Neuronal stem cell (in vitro differentiated cells): ENCODE measurements around the gene PAEP.
"Not testable (repeated sequence)": the region's sequence is repeated elsewhere in the genome, so short reads cannot be mapped to it uniquely, and the experiment has no call there.

Source experiments
- DNase-seq: peaks from one replicate; pipeline ENCODE4 v3.0.0-alpha.2; 2013; ENCODE audit warnings: low spot score
- H2AFZ ChIP-seq: one replicate; pipeline ENCODE4 v1.6.1; 2013; ENCODE audit warnings: mild to moderate bottlenecking, low read length, inconsistent platforms
- H2AK5ac ChIP-seq: 2 replicates; pipeline ENCODE4 v1.6.1; 2013; ENCODE audit warnings: low read depth, mild to moderate bottlenecking, inconsistent platforms, low read length, moderate library complexity, mixed read lengths
- H2BK120ac ChIP-seq: 2 replicates; pipeline ENCODE4 v1.6.1; 2013; ENCODE audit warnings: low read depth, mild to moderate bottlenecking, inconsistent platforms, low read length, moderate library complexity, mixed read lengths
- H2BK12ac ChIP-seq: one replicate; pipeline ENCODE4 v1.6.1; 2013; ENCODE audit warnings: low read length, inconsistent platforms
- H2BK15ac ChIP-seq: 2 replicates; pipeline ENCODE4 v1.6.1; 2013; ENCODE audit warnings: mild to moderate bottlenecking, low read length, inconsistent platforms, mixed read lengths
- H2BK5ac ChIP-seq: one replicate; pipeline ENCODE4 v1.6.1; 2013; ENCODE audit warnings: inconsistent platforms, mild to moderate bottlenecking, low read length, moderate library complexity
- H3K14ac ChIP-seq: one replicate; pipeline ENCODE4 v1.6.1; 2013; ENCODE audit warnings: low read length, inconsistent platforms
- H3K18ac ChIP-seq: 2 replicates; pipeline ENCODE4 v1.6.1; 2013; ENCODE audit warnings: low read length, inconsistent platforms
- H3K23ac ChIP-seq: 2 replicates; pipeline ENCODE4 v1.6.1; 2013; ENCODE audit warnings: low read depth, mild to moderate bottlenecking, mixed read lengths, low read length, inconsistent platforms; ENCODE audit not compliant: poor library complexity
- H3K27ac ChIP-seq: replicated peaks from 3 replicates; pipeline ENCODE4 v1.5.1; 2013; ENCODE audit warnings: low read length, inconsistent platforms
- H3K27me3 ChIP-seq, 3 experiments: 2 replicates each; pipeline ENCODE4 v1.6.1; 2013; ENCODE audit warnings: low read length in 3 of 3, mild to moderate bottlenecking in 2 of 3, inconsistent platforms in 1 of 3, low read depth in 1 of 3, mixed read lengths in 1 of 3, moderate library complexity in 1 of 3; ENCODE audit not compliant: control insufficient read depth in 3 of 3, insufficient read depth in 3 of 3
- H3K36me3 ChIP-seq, 2 donors: replicated peaks in 1 of 2; 2 replicates each; pipeline ENCODE4 v1.6.1; 2013; ENCODE audit warnings: low read length in 2 of 2; ENCODE audit not compliant: control insufficient read depth in 2 of 2, insufficient read depth in 2 of 2
- H3K4ac ChIP-seq: 2 replicates; pipeline ENCODE4 v1.6.1; 2013; ENCODE audit warnings: inconsistent platforms, mild to moderate bottlenecking, low read length, moderate library complexity
- H3K4me1 ChIP-seq, 2 donors: 1 replicate in 1 of 2; 2 replicates in 1 of 2; pipeline ENCODE4 v1.6.1; 2013; ENCODE audit warnings: low read length in 2 of 2, low read depth in 1 of 2; ENCODE audit not compliant: control insufficient read depth in 2 of 2, insufficient read depth in 1 of 2
- H3K4me2 ChIP-seq: one replicate; pipeline ENCODE4 v1.6.1; 2013; ENCODE audit warnings: mild to moderate bottlenecking, low read length, inconsistent platforms; ENCODE audit not compliant: insufficient read depth, poor library complexity, severe bottlenecking
- H3K4me3 ChIP-seq, 2 donors: 2 replicates each; pipeline ENCODE4 v1.5.1; 2013; ENCODE audit warnings: low read length in 2 of 2, mild to moderate bottlenecking in 2 of 2, inconsistent platforms in 1 of 2, moderate library complexity in 1 of 2
- H3K79me1 ChIP-seq: one replicate; pipeline ENCODE4 v1.6.1; 2013; ENCODE audit warnings: low read depth, mild to moderate bottlenecking, inconsistent platforms, low read length, moderate library complexity
- H3K9ac ChIP-seq: one replicate; pipeline ENCODE4 v1.6.1; 2013; ENCODE audit warnings: mild to moderate bottlenecking, low read depth, low read length, inconsistent platforms; ENCODE audit not compliant: poor library complexity
- H3K9me3 ChIP-seq, 2 donors: replicated peaks in 1 of 2; 2 replicates each; pipeline versions ENCODE3 to v1.6.1; 2013; ENCODE audit warnings: low read length in 2 of 2, mild to moderate bottlenecking in 2 of 2, inconsistent platforms in 1 of 2, low read depth in 1 of 2, mixed read lengths in 1 of 2, moderate library complexity in 1 of 2; ENCODE audit not compliant: control insufficient read depth in 2 of 2, insufficient read depth in 1 of 2
- H4K8ac ChIP-seq: one replicate; pipeline ENCODE4 v1.6.1; 2013; ENCODE audit warnings: low read depth, mild to moderate bottlenecking, inconsistent platforms, low read length, moderate library complexity
- H4K91ac ChIP-seq: one replicate; pipeline ENCODE4 v1.6.1; 2013; ENCODE audit warnings: low read length, low read depth, mild to moderate bottlenecking, inconsistent platforms; ENCODE audit not compliant: poor library complexity
- WGBS, 2 donors: extraction: QIAGEN DNeasy Blood & Tissue Kit; methylation state at CpG; one replicate each; pipeline ENCODE4 v1.1.7; 2013; ENCODE audit warnings: missing lambda C conversion rate in 2 of 2, mixed read lengths in 1 of 2; ENCODE audit not compliant: insufficient read length in 2 of 2, insufficient replicate concordance in 1 of 2; ENCODE audit errors: extremely low coverage in 2 of 2; 5-methylcytosine and 5-hydroxymethylcytosine counted together

Gene PAEP

GRCh38 chr9:135531096-135531495, 30.5 kb upstream of the PAEP start:
- H3K14ac ChIP-seq, result no peak overlapping the region
- peaks cover 0 to 5% of the 10 kb centered on the region in 2 donors for H3K4me1 ChIP-seq
- peak overlapping the region in 1 of 2 donors; percentile 36 for H3K4me3 ChIP-seq
- no peak overlapping the region for H3K4me2 ChIP-seq
- H4K91ac ChIP-seq, result no peak overlapping the region
- no peak overlapping the region for H2AFZ ChIP-seq
- WGBS, 2 donors, result no CpG with 5 or more reads among the region's 10 CpGs
- no peak overlapping the region for H4K8ac ChIP-seq
- H3K79me1 ChIP-seq, result no peaks in the 10 kb centered on the region
- H2AK5ac ChIP-seq, result no peak overlapping the region
- no peak overlapping the region for H3K4ac ChIP-seq
- no peak for DNase-seq
- H2BK12ac ChIP-seq, result no peak overlapping the region
- peak overlapping the region; percentile 83 for H3K18ac ChIP-seq
- H3K9ac ChIP-seq, result peak overlapping the region; percentile 31
- no peaks in the 10 kb centered on the region for H3K36me3 ChIP-seq
- H3K27ac ChIP-seq, result no peak overlapping the region
- H2BK15ac ChIP-seq, result no peak overlapping the region
- no peak overlapping the region for H2BK120ac ChIP-seq
- peaks cover 0 to 16% (median 0%) of the 10 kb centered on the region in 3 experiments for H3K27me3 ChIP-seq
- H3K9me3 ChIP-seq, result no peaks in the 10 kb centered on the region
- H2BK5ac ChIP-seq, result no peak overlapping the region
- no peak overlapping the region for H3K23ac ChIP-seq

- DNase-seq, result no peak
- no CpG with 5 or more reads among the region's 3 CpGs for WGBS, 2 donors
- Histone ChIP-seq H3K4me1 (no peaks in the 10 kb centered on the region), H4K91ac (no peak overlapping the region), H3K18ac (no peak overlapping the region), H2BK15ac (no peak overlapping the region), H2AFZ (no peak overlapping the region), H2BK12ac (no peak overlapping the region), H3K14ac (no peak overlapping the region), H3K27me3 (peaks cover 0 to 16% (median 0%) of the 10 kb centered on the region in 3 experiments), H2BK5ac (no peak overlapping the region), H3K9ac (no peak overlapping the region), H3K9me3 (no peaks in the 10 kb centered on the region), H3K23ac (no peak overlapping the region), H2AK5ac (no peak overlapping the region), H3K27ac (no peak overlapping the region), H3K4me2 (no peak overlapping the region), H2BK120ac (no peak overlapping the region), H3K4ac (no peak overlapping the region), H4K8ac (no peak overlapping the region), H3K79me1 (no peaks in the 10 kb centered on the region), H3K4me3 (no peak overlapping the region), H3K36me3 (no peaks in the 10 kb centered on the region)
Observed at GRCh38 chr9:135533113-135533512, 28.4 kb upstream of the PAEP start.

GRCh38 chr9:135533674-135534073, 27.9 kb upstream of the PAEP start:
- no peak overlapping the region for H2BK15ac ChIP-seq
- no peak overlapping the region for H2BK5ac ChIP-seq
- H3K23ac ChIP-seq, result no peak overlapping the region
- H3K9ac ChIP-seq, result no peak overlapping the region
- no CpG with 5 or more reads among the region's 12 CpGs for WGBS, 2 donors
- no peak overlapping the region for H2AK5ac ChIP-seq
- no peak overlapping the region for H3K14ac ChIP-seq
- H4K91ac ChIP-seq, result no peak overlapping the region
- no peak overlapping the region for H2BK12ac ChIP-seq
- H3K27me3 ChIP-seq, result peaks cover 0 to 16% (median 0%) of the 10 kb centered on the region in 3 experiments
- H3K4me1 ChIP-seq, result no peaks in the 10 kb centered on the region
- no peaks in the 10 kb centered on the region for H3K9me3 ChIP-seq
- H2AFZ ChIP-seq, result no peak overlapping the region
- H3K4me3 ChIP-seq, result no peak overlapping the region
- DNase-seq, result no peak
- H3K18ac ChIP-seq, result no peak overlapping the region
- no peak overlapping the region for H2BK120ac ChIP-seq
- no peak overlapping the region for H3K4ac ChIP-seq
- H4K8ac ChIP-seq, result no peak overlapping the region
- H3K36me3 ChIP-seq, result no peaks in the 10 kb centered on the region
- no peak overlapping the region for H3K27ac ChIP-seq
- no peak overlapping the region for H3K4me2 ChIP-seq
- H3K79me1 ChIP-seq, result no peaks in the 10 kb centered on the region

GRCh38 chr9:135534192-135534711, 27.3 kb upstream of the PAEP start:
- DNase-seq, result not testable (repeated sequence)

More at GRCh38 chr9:135534192-135534711, 27.3 kb upstream of the PAEP start:
- not testable (repeated sequence) for H3K36me3 ChIP-seq, H3K14ac ChIP-seq, H3K4me2 ChIP-seq, H4K8ac ChIP-seq, H4K91ac ChIP-seq, H3K9ac ChIP-seq, H3K27ac ChIP-seq, H3K4ac ChIP-seq, H3K79me1 ChIP-seq, H3K4me1 ChIP-seq, H2BK12ac ChIP-seq, H3K4me3 ChIP-seq, H3K9me3 ChIP-seq, H2AK5ac ChIP-seq, H2BK5ac ChIP-seq, H2BK120ac ChIP-seq, H2AFZ ChIP-seq, H3K23ac ChIP-seq
- peaks cover 0 to 17% (median 0%) of the 10 kb centered on the region in 3 experiments for H3K27me3 ChIP-seq
- peak overlapping the region; percentile 17 for H3K18ac ChIP-seq
- WGBS, 2 donors, result no CpG with 5 or more reads among the region's 10 CpGs
- H2BK15ac ChIP-seq, result peak overlapping the region; percentile 58
